Liver (tissue), 3 donors: ENCODE measurements around the gene PIWIL1.

Source experiments
- EGR1 ChIP-seq, 2 donors: IDR thresholded peaks; 2 replicates each; pipeline ENCODE4 v1.6.1; 2016 to 2018; ENCODE audit warnings: antibody characterized with exemption in 2 of 2, low read depth in 2 of 2
- FOXA1 ChIP-seq: IDR thresholded peaks from 2 replicates; pipeline ENCODE4 v1.6.1; 2016; ENCODE audit warnings: antibody characterized with exemption
- FOXA2 ChIP-seq: IDR thresholded peaks from 2 replicates; pipeline ENCODE4 v1.6.1; 2016; ENCODE audit warnings: antibody characterized with exemption
- GABPA ChIP-seq, 2 donors: IDR thresholded peaks in 1 of 2; conservative IDR thresholded peaks in 1 of 2; 2 replicates each; pipeline ENCODE4 v1.6.1; 2016; ENCODE audit warnings: antibody characterized with exemption in 2 of 2, mild to moderate bottlenecking in 1 of 2, moderate library complexity in 1 of 2
- RAD21 ChIP-seq, 2 donors: IDR thresholded peaks; 2 replicates each; pipeline ENCODE4 v1.6.1; 2016; ENCODE audit warnings: antibody characterized with exemption in 2 of 2, mild to moderate bottlenecking in 2 of 2
- RXRA ChIP-seq, 2 donors: IDR thresholded peaks; 2 replicates each; pipeline ENCODE4 v1.6.1; 2017 to 2018; ENCODE audit warnings: antibody characterized with exemption in 2 of 2, mild to moderate bottlenecking in 1 of 2
- SP1 ChIP-seq: IDR thresholded peaks from 2 replicates; pipeline ENCODE4 v1.6.1; 2018; ENCODE audit warnings: antibody characterized with exemption, mild to moderate bottlenecking
- TAF1 ChIP-seq: conservative IDR thresholded peaks from 2 replicates; pipeline ENCODE4 v1.6.1; 2016; ENCODE audit warnings: antibody characterized with exemption, mild to moderate bottlenecking
- YY1 ChIP-seq: IDR thresholded peaks from 2 replicates; pipeline ENCODE4 v1.6.1; 2016; ENCODE audit warnings: antibody characterized with exemption, mild to moderate bottlenecking
- ZBTB33 ChIP-seq: IDR thresholded peaks from 2 replicates; pipeline ENCODE4 v1.6.1; 2016; ENCODE audit warnings: antibody characterized with exemption
- TF ChIP-seq, protein P1 (sequence below): fragments of 150-350 bp; IDR thresholded peaks from 2 replicates; pipeline ENCODE4 v1.5.1; 2017; ENCODE audit warnings: improper control_type of control experiment, low read depth, low read length; ENCODE audit not compliant: missing input control
- TF ChIP-seq, protein P2 (sequence below): IDR thresholded peaks from 2 replicates; pipeline ENCODE4 v1.6.1; 2016; ENCODE audit warnings: antibody characterized with exemption
- TF ChIP-seq, protein P3 (sequence below): IDR thresholded peaks from 2 replicates; pipeline ENCODE4 v1.6.1; 2016; ENCODE audit warnings: antibody characterized with exemption
- TF ChIP-seq, protein P4 (sequence below): IDR thresholded peaks from 2 replicates; pipeline ENCODE4 v1.6.1; 2016; ENCODE audit warnings: antibody characterized with exemption, mild to moderate bottlenecking
- donor health status: healthy.
- donor health status: healthy.

- TF ChIP-seq, protein P1, sequence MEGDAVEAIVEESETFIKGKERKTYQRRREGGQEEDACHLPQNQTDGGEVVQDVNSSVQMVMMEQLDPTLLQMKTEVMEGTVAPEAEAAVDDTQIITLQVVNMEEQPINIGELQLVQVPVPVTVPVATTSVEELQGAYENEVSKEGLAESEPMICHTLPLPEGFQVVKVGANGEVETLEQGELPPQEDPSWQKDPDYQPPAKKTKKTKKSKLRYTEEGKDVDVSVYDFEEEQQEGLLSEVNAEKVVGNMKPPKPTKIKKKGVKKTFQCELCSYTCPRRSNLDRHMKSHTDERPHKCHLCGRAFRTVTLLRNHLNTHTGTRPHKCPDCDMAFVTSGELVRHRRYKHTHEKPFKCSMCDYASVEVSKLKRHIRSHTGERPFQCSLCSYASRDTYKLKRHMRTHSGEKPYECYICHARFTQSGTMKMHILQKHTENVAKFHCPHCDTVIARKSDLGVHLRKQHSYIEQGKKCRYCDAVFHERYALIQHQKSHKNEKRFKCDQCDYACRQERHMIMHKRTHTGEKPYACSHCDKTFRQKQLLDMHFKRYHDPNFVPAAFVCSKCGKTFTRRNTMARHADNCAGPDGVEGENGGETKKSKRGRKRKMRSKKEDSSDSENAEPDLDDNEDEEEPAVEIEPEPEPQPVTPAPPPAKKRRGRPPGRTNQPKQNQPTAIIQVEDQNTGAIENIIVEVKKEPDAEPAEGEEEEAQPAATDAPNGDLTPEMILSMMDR = no peak
- TF ChIP-seq EGR1 (IDR thresholded peaks at IDR 0.05; ENCODE audit: low read depth in 2 of 2) = no peak
- no peak for TF ChIP-seq RAD21 (IDR thresholded peaks at IDR 0.05)
- TF ChIP-seq, protein P2, sequence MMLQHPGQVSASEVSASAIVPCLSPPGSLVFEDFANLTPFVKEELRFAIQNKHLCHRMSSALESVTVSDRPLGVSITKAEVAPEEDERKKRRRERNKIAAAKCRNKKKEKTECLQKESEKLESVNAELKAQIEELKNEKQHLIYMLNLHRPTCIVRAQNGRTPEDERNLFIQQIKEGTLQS = no peak
- TF ChIP-seq FOXA2 = no peak
- TF ChIP-seq SP1 = no peak
- no peak for TF ChIP-seq RXRA (IDR thresholded peaks at IDR 0.05)
- no peak for TF ChIP-seq YY1
- TF ChIP-seq ZBTB33 = no peak
- TF ChIP-seq GABPA (IDR thresholded peaks at IDR 0.05 in 1 of 2, conservative IDR thresholded peaks at IDR 0.05 in 1 of 2) = no peak
- TF ChIP-seq FOXA1 = no peak
- TF ChIP-seq TAF1 = no peak
- TF ChIP-seq, protein P3, sequence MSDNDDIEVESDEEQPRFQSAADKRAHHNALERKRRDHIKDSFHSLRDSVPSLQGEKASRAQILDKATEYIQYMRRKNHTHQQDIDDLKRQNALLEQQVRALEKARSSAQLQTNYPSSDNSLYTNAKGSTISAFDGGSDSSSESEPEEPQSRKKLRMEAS = no peak
- TF ChIP-seq, protein P4, sequence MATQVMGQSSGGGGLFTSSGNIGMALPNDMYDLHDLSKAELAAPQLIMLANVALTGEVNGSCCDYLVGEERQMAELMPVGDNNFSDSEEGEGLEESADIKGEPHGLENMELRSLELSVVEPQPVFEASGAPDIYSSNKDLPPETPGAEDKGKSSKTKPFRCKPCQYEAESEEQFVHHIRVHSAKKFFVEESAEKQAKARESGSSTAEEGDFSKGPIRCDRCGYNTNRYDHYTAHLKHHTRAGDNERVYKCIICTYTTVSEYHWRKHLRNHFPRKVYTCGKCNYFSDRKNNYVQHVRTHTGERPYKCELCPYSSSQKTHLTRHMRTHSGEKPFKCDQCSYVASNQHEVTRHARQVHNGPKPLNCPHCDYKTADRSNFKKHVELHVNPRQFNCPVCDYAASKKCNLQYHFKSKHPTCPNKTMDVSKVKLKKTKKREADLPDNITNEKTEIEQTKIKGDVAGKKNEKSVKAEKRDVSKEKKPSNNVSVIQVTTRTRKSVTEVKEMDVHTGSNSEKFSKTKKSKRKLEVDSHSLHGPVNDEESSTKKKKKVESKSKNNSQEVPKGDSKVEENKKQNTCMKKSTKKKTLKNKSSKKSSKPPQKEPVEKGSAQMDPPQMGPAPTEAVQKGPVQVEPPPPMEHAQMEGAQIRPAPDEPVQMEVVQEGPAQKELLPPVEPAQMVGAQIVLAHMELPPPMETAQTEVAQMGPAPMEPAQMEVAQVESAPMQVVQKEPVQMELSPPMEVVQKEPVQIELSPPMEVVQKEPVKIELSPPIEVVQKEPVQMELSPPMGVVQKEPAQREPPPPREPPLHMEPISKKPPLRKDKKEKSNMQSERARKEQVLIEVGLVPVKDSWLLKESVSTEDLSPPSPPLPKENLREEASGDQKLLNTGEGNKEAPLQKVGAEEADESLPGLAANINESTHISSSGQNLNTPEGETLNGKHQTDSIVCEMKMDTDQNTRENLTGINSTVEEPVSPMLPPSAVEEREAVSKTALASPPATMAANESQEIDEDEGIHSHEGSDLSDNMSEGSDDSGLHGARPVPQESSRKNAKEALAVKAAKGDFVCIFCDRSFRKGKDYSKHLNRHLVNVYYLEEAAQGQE = no peak
These were observed 29.8 kb upstream of the PIWIL1 start for GRCh38 chr12:130307859-130308258.
